Stimulated activated memory B cell treated with anti-CD40 and anti-IgM and Interleukin-4, amounts not matched to agents 10 μg/mL and 1 μg/mL and 100 μg/mL, for 72 hours (primary cell): ENCODE measurements around the gene GRHPR.

ENCODE experiments used
- ATAC-seq: fragments of 150-1000 bp; cut with Tn5 transposase; 2 replicates; pipeline ENCODE4 v1.10.0; 2021
- H3K27ac Mint-ChIP-seq: one replicate; pipeline ENCODE4 v1.8.0; 2022; ENCODE audit warnings: mild to moderate bottlenecking, mixed read lengths
- H3K27me3 Mint-ChIP-seq: one replicate; pipeline ENCODE4 v1.8.0; 2022; ENCODE audit warnings: mixed read lengths
- H3K36me3 Mint-ChIP-seq: one replicate; pipeline ENCODE4 v1.8.0; 2022; ENCODE audit warnings: mixed read lengths
- H3K4me1 Mint-ChIP-seq: one replicate; pipeline ENCODE4 v1.8.0; 2022; ENCODE audit warnings: mixed read lengths
- H3K4me3 Mint-ChIP-seq: one replicate; pipeline ENCODE4 v1.8.0; 2022; ENCODE audit warnings: mild to moderate bottlenecking, moderate library complexity, mixed read lengths
- H3K9me3 Mint-ChIP-seq: one replicate; pipeline ENCODE4 v1.8.0; 2022; ENCODE audit warnings: mixed read lengths

GRHPR gene

DNA sequence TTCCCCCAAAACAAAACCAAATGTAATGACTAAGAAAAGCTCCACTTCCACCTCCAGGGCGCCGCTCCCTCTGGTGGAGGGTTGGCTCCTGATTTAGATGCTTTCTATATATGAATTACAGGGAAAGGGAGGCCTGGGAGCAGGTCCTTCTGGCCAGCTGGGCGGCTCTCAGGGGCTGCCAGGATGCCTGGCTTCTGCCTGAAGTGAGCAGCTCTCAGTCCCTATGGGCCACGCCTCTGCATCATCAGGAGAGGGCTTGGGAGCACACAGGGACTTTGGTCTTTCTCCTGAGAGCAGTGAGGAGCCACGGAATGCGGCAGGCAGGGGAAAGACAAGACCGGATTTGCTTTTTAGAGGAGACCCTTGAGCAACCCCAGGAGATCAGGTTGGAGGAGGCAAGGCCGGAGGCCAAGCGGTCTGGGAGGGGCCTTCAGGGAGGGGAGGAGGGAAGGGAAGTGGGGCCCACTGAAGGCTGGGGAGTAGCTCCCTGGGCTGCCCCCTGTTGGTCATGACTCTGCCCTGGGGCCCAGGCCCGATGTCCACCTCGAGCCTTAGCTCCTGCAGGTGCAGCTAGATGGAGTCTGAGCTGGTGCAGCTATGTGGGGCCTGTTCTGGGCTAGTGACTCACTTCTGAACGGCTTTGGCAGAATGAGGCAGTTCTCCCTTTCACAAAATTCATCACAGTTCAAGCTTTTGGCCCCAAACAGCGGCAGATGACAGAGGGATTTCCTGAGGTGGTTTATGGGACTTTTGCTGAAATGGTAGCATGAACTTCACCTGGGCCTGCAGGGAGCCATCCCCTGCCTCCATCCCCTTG is 11.3 kb upstream of the GRHPR start:
- Mint-ChIP-seq H3K36me3 (peaks cover 8% of the 10 kb centered on the region), H3K9me3 (peaks cover 2% of the 10 kb centered on the region), H3K4me1 (peaks cover 79% of the 10 kb centered on the region), H3K27me3 (peaks cover 8% of the 10 kb centered on the region), H3K27ac (peak overlapping the region; percentile 93), H3K4me3 (peak overlapping the region; percentile 52)
- peak; percentile 49 for ATAC-seq

DNA sequence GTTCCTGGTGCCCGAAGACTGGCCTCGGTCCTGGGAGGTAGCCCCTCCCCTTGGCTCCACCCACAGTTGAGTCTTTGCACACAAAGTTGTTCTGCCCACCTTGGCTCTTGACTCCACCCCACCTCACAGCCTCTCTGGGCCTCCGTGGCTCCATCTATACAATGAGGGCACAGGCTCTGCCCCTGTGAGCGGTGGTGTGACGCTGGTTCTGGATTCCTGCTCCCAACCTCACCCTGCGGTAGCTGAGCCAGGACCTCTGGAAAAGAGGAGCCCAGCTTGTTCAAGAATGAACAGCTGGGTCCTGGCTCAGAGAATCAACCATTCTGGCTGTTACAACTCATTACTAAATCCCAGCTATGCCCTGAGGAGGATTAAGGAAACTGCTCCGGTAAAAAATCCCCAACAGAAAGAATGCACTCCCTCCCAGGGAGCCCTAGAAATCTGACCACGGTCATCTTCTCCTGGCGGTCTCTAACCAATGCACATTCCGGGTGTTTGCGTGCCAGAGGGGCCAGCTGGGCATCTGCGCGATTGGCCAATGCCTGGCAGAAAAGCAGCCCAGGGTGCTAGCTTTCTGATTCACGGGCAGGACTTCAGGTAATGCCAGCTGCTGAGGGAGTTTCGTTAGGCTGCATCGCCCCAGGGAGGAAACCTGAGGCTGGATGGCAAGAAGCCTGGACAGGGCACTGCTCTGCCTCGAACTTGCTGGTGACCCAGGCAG is 9.9 kb upstream of the GRHPR start:
- Mint-ChIP-seq H3K9me3 (no peaks in the 10 kb centered on the region), H3K27ac (peak overlapping the region; percentile 93), H3K4me1 (peaks cover 70% of the 10 kb centered on the region), H3K4me3 (peak overlapping the region; percentile 19), H3K36me3 (peaks cover 8% of the 10 kb centered on the region), H3K27me3 (peaks cover 8% of the 10 kb centered on the region)
- ATAC-seq = no peak

DNA sequence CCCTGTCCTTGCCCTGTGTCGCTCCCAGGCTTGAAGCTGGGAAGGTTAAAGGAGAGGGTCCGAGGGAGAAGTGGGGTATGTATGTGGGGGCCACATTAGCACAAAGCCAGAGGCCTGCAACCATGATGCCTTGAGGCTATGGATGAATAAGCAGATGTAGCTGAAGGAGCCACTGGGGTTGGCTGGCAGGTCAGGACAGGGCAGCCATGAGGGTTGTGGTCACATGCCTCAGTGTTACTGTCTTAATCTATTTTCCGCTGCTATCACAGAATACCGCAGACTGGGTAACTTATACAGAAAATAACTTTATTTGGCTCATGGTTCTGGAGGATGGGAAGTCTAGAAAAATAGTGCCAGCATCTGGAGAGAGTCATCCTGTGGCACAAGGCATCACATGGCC is 9.2 kb upstream of the GRHPR start:
- Mint-ChIP-seq H3K9me3 (no peaks in the 10 kb centered on the region), H3K4me3 (no peak overlapping the region), H3K4me1 (peaks cover 68% of the 10 kb centered on the region), H3K36me3 (peaks cover 8% of the 10 kb centered on the region), H3K27me3 (peaks cover 8% of the 10 kb centered on the region), H3K27ac (peak overlapping the region; percentile 93)
- no peak for ATAC-seq

DNA sequence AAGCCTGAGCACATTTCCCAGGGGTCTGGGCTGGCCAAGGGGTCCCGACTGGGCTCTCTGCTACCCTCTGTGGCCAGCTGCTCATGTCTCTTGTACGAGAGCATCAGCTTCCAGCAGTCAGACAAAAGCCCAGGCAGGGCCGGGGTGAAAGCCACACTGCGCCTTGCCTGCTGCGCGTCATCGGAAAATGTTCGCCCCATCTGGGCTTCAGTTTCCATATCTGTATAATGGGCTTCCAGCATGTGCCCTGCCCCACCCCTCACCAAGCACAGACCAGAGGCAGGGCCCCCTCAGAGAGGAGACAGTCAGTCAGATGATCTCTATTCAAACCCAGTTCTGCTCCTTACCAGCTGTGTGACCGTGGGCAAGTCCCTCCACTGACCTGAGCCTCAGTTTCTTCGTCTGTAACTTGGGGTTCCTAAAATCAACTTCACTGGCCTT is 8.0 kb upstream of the GRHPR start:
- H3K36me3 Mint-ChIP-seq = peaks cover 8% of the 10 kb centered on the region
- ATAC-seq = no peak
- H3K27me3 Mint-ChIP-seq = peaks cover 8% of the 10 kb centered on the region
- H3K9me3 Mint-ChIP-seq = no peaks in the 10 kb centered on the region
- peak overlapping the region; percentile 87 for H3K27ac Mint-ChIP-seq
- no peak overlapping the region for H3K4me3 Mint-ChIP-seq
- H3K4me1 Mint-ChIP-seq = peaks cover 56% of the 10 kb centered on the region

DNA sequence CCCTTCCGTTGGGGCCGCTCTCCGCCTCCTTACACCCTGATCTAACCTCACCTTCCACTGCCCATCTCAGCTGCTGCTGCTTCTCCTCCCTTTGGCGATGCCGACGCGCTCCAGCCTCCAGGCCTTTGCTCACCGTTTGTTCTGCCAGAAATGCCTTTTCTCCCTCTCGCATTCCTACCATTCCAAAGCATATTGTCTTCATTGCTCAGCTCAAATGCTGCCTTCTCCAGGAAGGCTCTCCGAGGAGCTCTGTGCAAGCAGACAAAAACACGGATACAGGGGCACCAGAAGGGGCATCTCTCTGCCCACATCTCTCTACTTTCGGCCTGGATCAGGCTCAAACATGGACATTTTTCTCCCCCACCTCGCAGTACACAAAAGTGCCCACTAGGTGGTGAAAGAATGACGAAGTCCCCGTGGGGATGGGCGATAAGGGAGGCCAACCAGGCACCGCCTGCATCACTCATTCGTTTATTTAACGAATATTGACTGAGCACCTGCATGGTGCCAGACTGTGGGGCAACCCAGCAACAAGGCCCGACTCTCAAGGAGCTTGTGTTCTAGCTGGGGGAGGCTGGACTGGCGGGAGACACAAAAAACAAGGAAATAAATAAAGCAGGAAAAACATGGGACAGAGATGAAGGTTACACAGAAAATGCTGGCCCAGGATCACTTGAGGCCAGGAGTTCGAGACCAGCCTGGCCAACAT is 7.3 kb upstream of the GRHPR start:
- Mint-ChIP-seq H3K36me3 (peaks cover 8% of the 10 kb centered on the region), H3K4me1 (peaks cover 54% of the 10 kb centered on the region), H3K27ac (peak overlapping the region; percentile 87), H3K9me3 (no peaks in the 10 kb centered on the region), H3K27me3 (peaks cover 8% of the 10 kb centered on the region), H3K4me3 (peak overlapping the region; percentile 67)
- ATAC-seq = peak; percentile 70

DNA sequence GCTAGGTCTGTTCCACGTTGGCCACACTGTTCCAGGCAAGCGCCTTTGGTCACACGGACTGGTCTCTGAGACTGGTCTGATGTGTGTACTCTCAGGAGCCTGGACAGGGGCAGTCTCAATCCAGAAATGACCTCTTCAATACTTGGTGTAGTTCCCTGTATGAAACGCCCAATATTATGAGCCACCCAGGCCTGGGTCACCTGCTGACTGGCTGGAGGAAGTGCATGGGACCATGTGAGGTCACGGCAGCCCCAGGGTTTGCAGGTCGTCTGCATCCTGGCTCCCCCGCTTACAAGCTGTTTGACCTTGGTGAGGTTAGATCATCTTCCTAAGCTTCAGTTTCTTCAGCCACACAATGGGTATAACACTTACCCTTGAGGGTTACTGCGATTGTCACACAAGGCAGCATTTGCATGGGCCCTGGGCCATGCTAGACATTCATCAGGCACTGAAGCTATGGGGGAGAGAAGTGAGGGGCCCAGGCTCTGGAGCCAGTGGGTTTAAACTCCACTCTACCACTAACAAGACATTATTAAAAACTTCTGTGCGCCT is 5.2 kb upstream of the GRHPR start:
- Mint-ChIP-seq H3K9me3 (no peaks in the 10 kb centered on the region), H3K4me1 (peaks cover 41% of the 10 kb centered on the region), H3K27me3 (peaks cover 8% of the 10 kb centered on the region), H3K27ac (peak overlapping the region; percentile 51), H3K4me3 (no peak overlapping the region), H3K36me3 (peaks cover 8% of the 10 kb centered on the region)
- no peak for ATAC-seq

DNA sequence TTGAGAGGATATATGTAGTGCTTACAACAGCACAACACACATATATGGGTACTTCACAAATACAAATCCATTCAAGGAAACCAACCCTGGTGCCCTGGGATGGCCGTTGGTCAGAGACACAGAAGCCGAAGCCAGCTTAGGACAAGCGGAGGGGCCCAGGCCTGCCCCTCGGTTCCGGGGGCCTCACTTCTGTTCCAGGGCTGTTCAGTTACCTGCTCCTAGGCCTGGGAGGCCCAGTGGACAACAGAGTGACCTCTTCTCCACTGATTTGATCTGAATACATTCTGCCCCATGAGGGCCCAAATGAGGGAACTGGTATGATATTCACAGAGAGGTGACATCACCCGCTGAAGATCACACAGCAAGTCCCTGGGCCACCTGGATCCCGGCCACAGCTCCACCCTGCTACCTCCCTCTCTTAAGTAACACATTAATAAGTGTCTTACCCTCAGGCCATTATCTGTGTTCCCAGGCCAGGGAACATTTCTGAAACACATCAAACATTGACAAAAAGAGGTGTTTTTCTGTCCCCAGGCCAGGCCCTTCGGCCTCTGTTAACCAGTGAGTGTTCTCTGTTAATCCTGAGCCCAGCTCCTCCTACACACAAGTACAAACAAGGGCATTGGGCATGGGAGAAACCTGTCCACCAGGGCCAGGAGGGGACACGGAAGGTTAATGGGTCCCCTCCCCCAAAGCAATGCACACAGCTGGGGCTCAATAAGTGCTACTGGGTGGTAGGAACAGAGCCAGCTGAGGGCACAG is 4.5 kb upstream of the GRHPR start:
- Mint-ChIP-seq H3K9me3 (no peaks in the 10 kb centered on the region), H3K36me3 (peaks cover 8% of the 10 kb centered on the region), H3K27me3 (peaks cover 8% of the 10 kb centered on the region), H3K27ac (no peak overlapping the region), H3K4me3 (no peak overlapping the region), H3K4me1 (peaks cover 41% of the 10 kb centered on the region)
- ATAC-seq = no peak

DNA sequence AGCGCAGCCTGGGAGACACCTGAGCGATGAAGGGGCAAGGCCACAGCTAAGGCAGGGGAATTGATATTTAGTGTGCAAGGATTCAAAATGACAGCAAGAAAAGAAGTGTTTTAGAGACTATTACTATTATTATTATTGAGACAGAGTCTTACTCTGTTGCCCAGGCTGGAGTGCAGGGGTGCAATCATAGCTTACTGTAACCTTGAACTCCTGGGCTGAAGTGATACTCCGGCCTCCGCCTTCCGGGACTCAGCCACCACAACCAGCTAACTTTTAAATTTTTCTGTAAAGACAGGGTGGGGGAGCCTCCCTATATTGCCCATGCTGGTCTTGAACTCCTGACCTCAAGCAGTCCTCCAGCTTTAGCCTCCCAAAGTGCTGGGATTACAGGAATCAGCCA is 3.3 kb upstream of the GRHPR start:
- ATAC-seq = no peak
- no peak overlapping the region for H3K4me3 Mint-ChIP-seq

DNA sequence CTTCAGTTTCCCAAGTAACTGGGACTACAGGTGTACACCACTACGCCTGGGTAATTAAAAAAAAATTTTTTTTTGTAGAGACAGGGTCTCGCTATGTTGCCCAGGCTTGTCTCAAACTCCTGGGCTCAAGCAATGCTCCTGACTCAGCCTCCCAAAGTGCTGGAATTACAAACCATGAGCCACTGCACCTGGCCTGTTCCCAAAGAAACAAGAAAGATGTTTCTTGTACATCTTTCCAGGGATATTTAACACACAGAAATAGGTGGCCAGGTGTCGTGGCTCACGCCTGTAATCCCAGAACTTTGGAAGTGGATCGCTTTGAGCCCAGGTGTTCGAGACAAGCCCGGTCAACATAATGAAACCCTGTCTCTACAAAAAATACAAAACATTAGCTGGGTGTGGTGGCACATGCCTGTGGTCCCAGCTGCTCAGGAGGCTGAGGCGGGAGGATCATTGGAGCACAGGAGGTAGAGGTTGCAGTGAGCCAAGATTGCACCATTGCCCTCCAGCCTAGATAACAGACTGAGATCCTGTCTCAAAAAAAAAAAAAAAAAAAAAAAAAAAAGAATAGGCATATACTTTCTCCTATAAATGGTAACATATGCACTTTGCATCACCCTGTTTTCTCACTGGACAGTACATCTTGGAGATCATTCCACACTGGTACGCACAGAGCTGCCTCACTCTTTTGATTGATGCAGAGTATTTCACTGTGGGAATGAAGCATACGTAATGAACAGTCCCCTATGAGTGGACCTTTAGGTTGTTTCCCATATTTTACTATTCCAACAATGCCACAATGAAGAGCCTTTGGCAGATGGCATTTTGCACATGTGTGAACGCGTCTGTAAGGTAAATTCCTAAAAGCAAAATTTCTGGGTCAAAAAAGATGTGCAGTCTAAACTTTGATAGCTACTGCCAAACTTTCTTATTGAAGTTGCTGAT is 2.0 kb upstream of the GRHPR start:
- Mint-ChIP-seq H3K27me3 (no peaks in the 10 kb centered on the region), H3K4me3 (no peak overlapping the region), H3K4me1 (peaks cover 53% of the 10 kb centered on the region), H3K27ac (no peak overlapping the region), H3K36me3 (peaks cover under 1% of the 10 kb centered on the region), H3K9me3 (no peaks in the 10 kb centered on the region)
- ATAC-seq = no peak

More for the DNA sequence above, 3.3 kb upstream of the GRHPR start:
- peaks cover 8% of the 10 kb centered on the region for H3K36me3 Mint-ChIP-seq
- no peaks in the 10 kb centered on the region for H3K9me3 Mint-ChIP-seq
- H3K27me3 Mint-ChIP-seq = peaks cover 8% of the 10 kb centered on the region
- peaks cover 53% of the 10 kb centered on the region for H3K4me1 Mint-ChIP-seq
- peak overlapping the region; percentile 52 for H3K27ac Mint-ChIP-seq

DNA sequence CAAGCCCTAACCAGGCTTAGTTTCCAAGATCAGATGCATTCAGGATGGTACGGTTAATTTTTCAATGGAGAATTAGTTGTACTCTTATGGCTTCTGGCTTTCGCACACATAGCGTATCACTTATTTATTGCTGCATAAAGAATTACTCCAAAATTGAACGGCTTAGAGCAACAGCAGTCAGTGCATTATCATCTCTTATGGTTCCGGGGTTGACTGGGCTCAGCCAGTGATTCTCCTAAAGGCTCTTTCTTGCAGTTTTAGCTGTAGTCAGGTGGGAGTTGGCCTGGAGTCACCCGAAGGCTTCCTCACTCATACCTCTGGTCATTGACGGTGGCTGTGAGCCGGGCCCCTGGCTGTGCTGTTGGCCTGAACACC is 595 bp upstream of the GRHPR start:
- Mint-ChIP-seq H3K4me1 (peaks cover 50% of the 10 kb centered on the region), H3K27me3 (no peaks in the 10 kb centered on the region), H3K4me3 (peak overlapping the region; percentile 99), H3K36me3 (peaks cover 14% of the 10 kb centered on the region), H3K27ac (peak overlapping the region; percentile 98), H3K9me3 (no peaks in the 10 kb centered on the region)
- no peak for ATAC-seq

DNA sequence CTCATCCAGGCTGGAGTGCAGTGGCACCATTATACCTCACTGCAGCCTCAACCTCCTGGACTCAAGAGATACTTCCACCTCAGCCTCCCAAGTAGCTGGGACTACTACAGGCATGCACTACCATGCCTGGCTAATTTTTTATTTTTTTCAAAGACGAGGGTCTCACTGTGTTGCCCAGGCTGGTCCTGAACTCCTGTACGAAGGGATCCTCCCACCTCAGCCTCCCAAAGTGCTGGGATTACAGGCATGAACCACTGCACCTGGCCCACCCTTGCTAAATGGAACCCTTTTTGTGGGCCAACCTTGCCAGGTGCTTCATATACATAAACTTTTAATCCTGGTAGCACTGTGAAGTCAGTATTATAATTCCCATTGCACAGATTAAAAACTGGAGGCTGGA is 1.0 kb downstream of the GRHPR start:
- H3K36me3 Mint-ChIP-seq = peaks cover 26% of the 10 kb centered on the region
- no peaks in the 10 kb centered on the region for H3K9me3 Mint-ChIP-seq
- ATAC-seq = no peak
- H3K4me3 Mint-ChIP-seq = peak overlapping the region; percentile 99
- H3K4me1 Mint-ChIP-seq = peaks cover 54% of the 10 kb centered on the region
- H3K27me3 Mint-ChIP-seq = no peaks in the 10 kb centered on the region
- peak overlapping the region; percentile 98 for H3K27ac Mint-ChIP-seq

DNA sequence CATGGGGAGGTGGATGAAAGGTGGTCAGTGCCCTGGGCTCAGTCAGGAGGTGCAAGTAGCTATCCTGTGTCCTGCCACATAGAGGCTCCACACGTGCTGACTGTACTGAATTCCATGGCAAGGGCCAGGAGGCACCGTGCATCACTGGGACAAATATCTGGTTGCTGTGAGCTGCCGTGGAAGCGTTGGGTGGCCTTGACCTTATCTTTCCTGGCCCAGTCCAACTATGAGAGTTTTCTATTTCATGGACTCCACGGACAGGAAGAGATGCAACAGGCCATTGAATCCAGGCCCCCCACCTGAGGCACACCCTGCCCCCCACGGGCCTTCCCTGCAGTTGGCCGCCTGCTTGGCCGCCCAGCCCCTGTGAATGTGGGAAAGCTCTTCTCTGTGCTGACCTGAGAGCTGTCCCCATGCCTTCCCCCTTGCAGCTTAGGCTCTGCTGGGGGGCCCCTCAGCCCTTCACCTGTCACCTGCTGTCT is 1.7 kb downstream of the GRHPR start:
- Mint-ChIP-seq H3K36me3 (peaks cover 28% of the 10 kb centered on the region), H3K4me1 (peaks cover 55% of the 10 kb centered on the region), H3K4me3 (peak overlapping the region; percentile 99), H3K27ac (peak overlapping the region; percentile 98), H3K9me3 (no peaks in the 10 kb centered on the region), H3K27me3 (no peaks in the 10 kb centered on the region)
- ATAC-seq = no peak

DNA sequence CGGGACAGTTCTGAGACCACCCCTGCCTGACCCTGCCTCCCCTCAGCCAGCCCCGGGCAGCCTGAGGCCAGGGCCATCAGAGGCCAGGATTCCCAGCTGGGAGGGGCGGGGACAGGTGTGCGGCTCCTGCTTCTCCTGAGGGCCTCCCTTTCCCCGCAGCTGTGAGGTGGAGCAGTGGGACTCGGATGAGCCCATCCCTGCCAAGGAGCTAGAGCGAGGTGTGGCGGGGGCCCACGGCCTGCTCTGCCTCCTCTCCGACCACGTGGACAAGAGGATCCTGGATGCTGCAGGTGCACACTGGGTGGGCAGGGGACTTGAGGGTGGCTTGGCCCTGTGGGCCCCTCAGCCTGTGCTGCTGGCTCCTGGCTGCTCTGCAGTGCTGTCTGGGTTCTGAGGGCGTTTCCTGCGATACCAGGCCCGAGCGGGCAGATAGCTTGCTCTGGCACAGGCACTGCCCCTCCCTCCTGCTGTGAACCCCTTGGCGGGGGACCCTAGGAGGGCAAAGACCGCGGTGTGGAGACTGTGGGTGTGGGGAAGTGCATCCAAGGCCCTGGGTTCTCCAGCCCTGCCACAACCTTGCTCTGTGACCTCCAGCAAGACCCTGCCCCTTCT is 2.3 kb downstream of the GRHPR start:
- Mint-ChIP-seq H3K27me3 (no peaks in the 10 kb centered on the region), H3K9me3 (no peaks in the 10 kb centered on the region), H3K4me3 (peak overlapping the region; percentile 43), H3K36me3 (peaks cover 28% of the 10 kb centered on the region), H3K4me1 (peaks cover 54% of the 10 kb centered on the region), H3K27ac (no peak overlapping the region)
- ATAC-seq = no peak
